Tibial artery (tissue), 4 donors: ENCODE results near the gene C4orf33.

Source experiments
- DNase-seq, 2 donors: peaks; one replicate each; pipeline ENCODE4 v3.0.0-alpha.2; 2019
- H3K27ac ChIP-seq, 2 donors: fragments of 200-600 bp; sonication (generic) in 1 of 2; 1 replicate in 1 of 2; 2 replicates in 1 of 2; pipeline ENCODE4 v1.5.1; 2018 to 2019; ENCODE audit warnings: mild to moderate bottlenecking in 1 of 2
- H3K27me3 ChIP-seq, 2 donors: fragments of 200-600 bp; sonication (generic) in 1 of 2; one replicate each; pipeline versions ENCODE4 v1.5.1 to v1.6.0; 2016 to 2019
- H3K36me3 ChIP-seq, 3 donors: fragments of 200-600 bp; sonication (generic) in 2 of 3; one replicate each; pipeline ENCODE4 v1.5.1; 2016 to 2019; ENCODE audit warnings: mild to moderate bottlenecking in 2 of 3
- H3K4me1 ChIP-seq, 4 donors: fragments of 200-600 bp; sonication (generic) in 2 of 4; 1 replicate in 3 of 4; 2 replicates in 1 of 4; pipeline ENCODE4 v1.5.1; 2016 to 2019
- H3K4me3 ChIP-seq, 2 donors: fragments of 200-600 bp; sonication (generic) in 1 of 2; 1 replicate in 1 of 2; 2 replicates in 1 of 2; pipeline ENCODE4 v1.5.1; 2018 to 2019; ENCODE audit warnings: mild to moderate bottlenecking in 2 of 2
- H3K9me3 ChIP-seq, 3 donors: fragments of 200-600 bp; sonication (generic) in 1 of 3; one replicate each; pipeline ENCODE4 v1.5.1; 2016 to 2019
- intact Hi-C: fragments of 100-400 bp; cut with DNase I; formaldehyde crosslinking; loops from one replicate; pipeline ENCODE4 v1.15.0; 2023; ENCODE audit warnings: low total_unique reads
- TF ChIP-seq, protein P1 (sequence below), 2 experiments: fragments of 200-600 bp in 1 of 2; fragments of 450-650 bp in 1 of 2; IDR thresholded peaks; one replicate each; pipeline ENCODE4 v1.5.1; 2017 to 2019; ENCODE audit warnings: antibody characterized with exemption in 2 of 2, mild to moderate bottlenecking in 1 of 2, moderate library complexity in 1 of 2

Gene C4orf33

DNA sequence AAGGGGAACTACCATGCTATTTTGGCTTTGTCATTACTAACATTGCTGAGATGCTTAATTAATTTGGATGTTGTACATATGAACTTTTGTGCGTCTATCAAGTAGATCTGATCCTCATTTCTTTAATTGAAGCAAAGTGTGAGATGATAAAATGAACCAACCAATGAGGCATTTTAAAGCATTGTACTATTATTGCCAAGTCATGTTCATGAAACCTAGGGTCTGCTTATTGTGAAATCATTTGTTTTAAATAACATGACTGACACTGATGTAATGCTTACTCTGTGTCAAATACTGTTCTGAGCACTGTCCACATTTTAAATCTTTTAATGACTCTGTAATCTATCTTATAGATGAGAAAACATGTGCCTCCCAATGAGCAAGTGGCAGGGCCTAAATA is 57.7 kb downstream of the C4orf33 start:
- Histone ChIP-seq H3K4me3 (no peak overlapping the region), H3K27ac (no peak overlapping the region), H3K27me3 (no peaks in the 10 kb centered on the region), H3K36me3 (no peaks in the 10 kb centered on the region), H3K4me1 (no peaks in the 10 kb centered on the region), H3K9me3 (no peaks in the 10 kb centered on the region)
- TF ChIP-seq, protein P1, sequence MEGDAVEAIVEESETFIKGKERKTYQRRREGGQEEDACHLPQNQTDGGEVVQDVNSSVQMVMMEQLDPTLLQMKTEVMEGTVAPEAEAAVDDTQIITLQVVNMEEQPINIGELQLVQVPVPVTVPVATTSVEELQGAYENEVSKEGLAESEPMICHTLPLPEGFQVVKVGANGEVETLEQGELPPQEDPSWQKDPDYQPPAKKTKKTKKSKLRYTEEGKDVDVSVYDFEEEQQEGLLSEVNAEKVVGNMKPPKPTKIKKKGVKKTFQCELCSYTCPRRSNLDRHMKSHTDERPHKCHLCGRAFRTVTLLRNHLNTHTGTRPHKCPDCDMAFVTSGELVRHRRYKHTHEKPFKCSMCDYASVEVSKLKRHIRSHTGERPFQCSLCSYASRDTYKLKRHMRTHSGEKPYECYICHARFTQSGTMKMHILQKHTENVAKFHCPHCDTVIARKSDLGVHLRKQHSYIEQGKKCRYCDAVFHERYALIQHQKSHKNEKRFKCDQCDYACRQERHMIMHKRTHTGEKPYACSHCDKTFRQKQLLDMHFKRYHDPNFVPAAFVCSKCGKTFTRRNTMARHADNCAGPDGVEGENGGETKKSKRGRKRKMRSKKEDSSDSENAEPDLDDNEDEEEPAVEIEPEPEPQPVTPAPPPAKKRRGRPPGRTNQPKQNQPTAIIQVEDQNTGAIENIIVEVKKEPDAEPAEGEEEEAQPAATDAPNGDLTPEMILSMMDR (IDR thresholded peaks at IDR 0.05): no peak
- no peak for DNase-seq
- intact Hi-C loops: no loop called here

DNA sequence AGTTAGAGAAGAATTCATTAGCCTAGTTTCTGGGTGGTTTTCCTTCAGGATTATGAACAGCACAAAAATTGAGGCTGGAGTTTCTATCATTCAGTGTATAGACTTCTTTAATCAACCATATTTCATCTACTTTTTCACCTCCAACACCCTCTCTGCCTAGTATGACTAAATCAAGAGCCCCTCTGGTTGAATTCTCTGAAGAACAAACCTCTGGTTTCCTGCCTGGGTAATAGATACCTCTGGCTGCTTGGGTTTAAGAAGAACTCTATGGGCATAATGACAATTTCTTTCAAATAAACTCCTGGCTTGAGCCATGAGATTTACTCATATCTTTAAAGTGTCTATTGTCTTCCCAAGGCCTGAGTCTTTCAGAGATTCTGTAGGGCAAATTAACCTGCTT is 66.5 kb downstream of the C4orf33 start:
- Histone ChIP-seq H3K9me3 (no peaks in the 10 kb centered on the region), H3K4me3 (no peak overlapping the region), H3K27ac (no peak overlapping the region), H3K4me1 (no peaks in the 10 kb centered on the region), H3K36me3 (no peaks in the 10 kb centered on the region), H3K27me3 (no peaks in the 10 kb centered on the region)
- intact Hi-C loops: no loop called here
- DNase-seq: no peak
- TF ChIP-seq, protein P1 (IDR thresholded peaks at IDR 0.05): no peak

DNA sequence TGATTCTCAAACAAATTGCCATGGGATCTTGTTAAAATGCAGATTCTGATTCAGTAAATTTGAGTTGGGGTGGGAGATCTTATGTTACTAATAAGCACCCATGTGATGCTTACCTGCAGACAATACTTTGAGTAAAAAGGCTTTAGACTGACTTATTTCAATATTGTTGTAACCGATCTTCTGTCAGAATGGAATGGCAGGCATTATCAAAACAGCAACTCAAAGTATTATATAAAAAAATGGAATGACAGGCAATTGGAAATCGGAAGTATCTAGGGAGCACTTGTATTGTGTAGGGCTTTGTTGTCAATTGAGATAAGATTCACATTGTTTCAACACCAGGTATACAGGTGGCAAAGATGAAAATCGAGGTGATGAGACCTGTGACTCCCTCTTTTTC is 67.5 kb downstream of the C4orf33 start:
- DNase-seq: no peak
- Histone ChIP-seq H3K9me3 (no peaks in the 10 kb centered on the region), H3K27me3 (no peaks in the 10 kb centered on the region), H3K27ac (no peak overlapping the region), H3K36me3 (no peaks in the 10 kb centered on the region), H3K4me3 (no peak overlapping the region), H3K4me1 (no peaks in the 10 kb centered on the region)
- TF ChIP-seq, protein P1 (IDR thresholded peaks at IDR 0.05): no peak
- intact Hi-C loops: no loop called here

DNA sequence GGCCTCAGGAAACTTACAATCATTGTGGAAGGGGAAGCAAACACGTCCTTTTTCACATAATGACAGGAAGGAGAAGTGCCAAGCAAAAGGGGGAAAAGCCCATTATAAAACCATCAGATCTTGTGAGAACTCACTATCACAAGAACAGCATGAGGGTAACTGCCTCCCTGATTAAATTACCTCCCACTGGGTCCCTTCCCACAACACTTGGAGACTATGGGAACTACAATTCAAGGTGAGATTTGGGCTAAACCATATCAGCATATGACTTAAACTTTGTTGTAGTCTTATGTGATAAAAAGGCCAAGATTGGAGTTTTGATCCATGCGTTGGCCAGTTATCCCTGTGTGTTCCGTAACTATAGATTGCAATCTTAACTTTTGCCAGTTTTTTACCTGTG is 68.3 kb downstream of the C4orf33 start:
- no peak for DNase-seq
- Histone ChIP-seq H3K9me3 (no peaks in the 10 kb centered on the region), H3K27me3 (no peaks in the 10 kb centered on the region), H3K4me3 (no peak overlapping the region), H3K27ac (no peak overlapping the region), H3K4me1 (no peaks in the 10 kb centered on the region), H3K36me3 (no peaks in the 10 kb centered on the region)
- TF ChIP-seq, protein P1 (IDR thresholded peaks at IDR 0.05): no peak
- intact Hi-C loops: no loop called here
